Esophagus muscularis mucosa (tissue), 4 donors: Measurements from ENCODE around the gene PABPC3. TPM values are rescaled to one million over a fixed set of nuclear protein-coding genes. Genes with fewer than 3 reads are reported as not detected.

Experiments used
- DNase-seq: peaks from one replicate; pipeline ENCODE4 v3.0.0-alpha.2; 2017; ENCODE audit errors: extremely low spot score
- H3K27ac ChIP-seq, 4 donors: fragments of 200-600 bp; sonication (generic); replicated peaks in 1 of 4; 1 replicate in 3 of 4; 2 replicates in 1 of 4; pipeline ENCODE4 v1.5.1; 2016 to 2019; ENCODE audit warnings: mild to moderate bottlenecking in 1 of 4
- H3K27me3 ChIP-seq, 4 donors: fragments of 200-600 bp; sonication (generic); one replicate each; pipeline versions ENCODE4 v1.5.1 to v1.6.0; 2016 to 2019
- H3K36me3 ChIP-seq, 4 donors: fragments of 200-600 bp; sonication (generic); one replicate each; pipeline ENCODE4 v1.5.1; 2016 to 2019
- H3K4me1 ChIP-seq, 4 donors: fragments of 200-600 bp; sonication (generic); one replicate each; pipeline ENCODE4 v1.5.1; 2016 to 2019
- H3K4me3 ChIP-seq, 4 donors: fragments of 200-600 bp; sonication (generic); 1 replicate in 2 of 4; 2 replicates in 2 of 4; pipeline ENCODE4 v1.5.1; 2016 to 2019; ENCODE audit warnings: mild to moderate bottlenecking in 4 of 4, moderate library complexity in 1 of 4
- H3K9me3 ChIP-seq, 4 donors: fragments of 200-600 bp; sonication (generic); 1 replicate in 3 of 4; 2 replicates in 1 of 4; pipeline ENCODE4 v1.5.1; 2016 to 2019
- CTCF ChIP-seq, 3 experiments: fragments of 200-600 bp in 2 of 3; fragments of 450-650 bp in 1 of 3; sonication (generic) in 2 of 3; IDR thresholded peaks; one replicate each; pipeline ENCODE4 v1.5.1; 2017 to 2019; ENCODE audit warnings: antibody characterized with exemption in 3 of 3, mild to moderate bottlenecking in 2 of 3, moderate library complexity in 1 of 3
- EP300 ChIP-seq: sonication (generic); formaldehyde crosslinking; IDR thresholded peaks from one replicate; pipeline ENCODE4 v1.6.1; 2017; ENCODE audit warnings: antibody characterized with exemption
- POLR2A ChIP-seq: fragments of 450-650 bp; IDR thresholded peaks from one replicate; pipeline ENCODE4 v1.6.1; 2017; ENCODE audit warnings: antibody characterized with exemption, moderate library complexity, mild to moderate bottlenecking, low read depth
- POLR2AphosphoS5 ChIP-seq, 2 donors: sonication (generic); formaldehyde crosslinking; IDR thresholded peaks; one replicate each; pipeline ENCODE4 v1.6.1; 2017; ENCODE audit warnings: antibody characterized with exemption in 2 of 2
- WGBS: methylation state at CpG from one replicate; pipeline ENCODE4 v1.1.5; 2018; 5-methylcytosine and 5-hydroxymethylcytosine counted together
- intact Hi-C: fragments of 100-400 bp; cut with DNase I; formaldehyde crosslinking; loops from one replicate; pipeline ENCODE4 v1.15.1; 2023
- total RNA-seq, 4 donors: library from RNA; depleted of rRNA; stranded (reverse); fragments of >200 nt; gene quantifications; one replicate each; pipeline versions ENCODE4 v1.1.0 to v1.2.1, GENCODE V29; 2016

PABPC3 gene
- total RNA-seq, 4 donors from 2014 or later: under 0.01 to 0.17 (median 0.11) TPM; not detected in 1

- Histone ChIP-seq H3K36me3 (no peaks in the 10 kb centered on the region), H3K27ac (no peak overlapping the region), H3K4me1 (no peaks in the 10 kb centered on the region), H3K27me3 (peaks cover 0 to 32% (median 0%) of the 10 kb centered on the region in 4 donors), H3K4me3 (no peak overlapping the region), H3K9me3 (no peaks in the 10 kb centered on the region)
- TF ChIP-seq CTCF (IDR thresholded peaks at IDR 0.05) (peak; percentile 57 to 78 (median 60)), EP300 (no peak)
- 24% methylated on average over 3 of the region's 3 CpGs for WGBS
- intact Hi-C loops: loop anchor here (5.0 kb wide), 1 partner anchor 122 kb away; no protein-coding TSS in a partner anchor
- DNase-seq: peak; percentile 91
Measured at GRCh38 chr13:25114220-25114619, 18.3 kb downstream of the PABPC3 start.

DNA sequence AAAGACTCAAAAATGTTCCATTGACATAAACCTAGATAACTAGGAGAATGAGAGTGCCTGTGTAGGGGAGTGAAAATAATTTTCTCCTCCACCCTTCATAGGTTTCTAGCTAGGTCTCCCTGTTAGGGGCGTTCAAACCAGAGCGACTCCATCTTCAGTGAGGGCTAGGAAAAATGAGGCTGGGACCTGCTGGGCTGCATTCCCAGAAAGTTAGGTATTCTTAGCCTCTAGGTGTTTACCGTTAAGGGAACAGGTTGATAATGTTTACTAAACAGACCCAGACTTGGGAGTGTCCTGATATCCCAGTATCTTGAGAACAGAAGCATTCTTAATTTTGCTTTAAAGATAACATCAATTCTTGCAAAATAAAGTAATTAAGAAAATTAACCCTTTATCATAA, 20.1 kb downstream of the PABPC3 start:
- Histone ChIP-seq H3K27me3 (peaks cover 0 to 41% (median 0%) of the 10 kb centered on the region in 4 donors), H3K27ac (no peak overlapping the region), H3K36me3 (no peaks in the 10 kb centered on the region), H3K4me1 (no peaks in the 10 kb centered on the region), H3K9me3 (no peaks in the 10 kb centered on the region), H3K4me3 (no peak overlapping the region)
- intact Hi-C loops: no loop called here
- DNase-seq: peak; percentile 31
- TF ChIP-seq EP300 (no peak), POLR2AphosphoS5 (IDR thresholded peaks at IDR 0.05) (no peak), CTCF (IDR thresholded peaks at IDR 0.05) (no peak), POLR2A (no peak)
- 79% methylated on average over 3 of the region's 3 CpGs for WGBS

DNA sequence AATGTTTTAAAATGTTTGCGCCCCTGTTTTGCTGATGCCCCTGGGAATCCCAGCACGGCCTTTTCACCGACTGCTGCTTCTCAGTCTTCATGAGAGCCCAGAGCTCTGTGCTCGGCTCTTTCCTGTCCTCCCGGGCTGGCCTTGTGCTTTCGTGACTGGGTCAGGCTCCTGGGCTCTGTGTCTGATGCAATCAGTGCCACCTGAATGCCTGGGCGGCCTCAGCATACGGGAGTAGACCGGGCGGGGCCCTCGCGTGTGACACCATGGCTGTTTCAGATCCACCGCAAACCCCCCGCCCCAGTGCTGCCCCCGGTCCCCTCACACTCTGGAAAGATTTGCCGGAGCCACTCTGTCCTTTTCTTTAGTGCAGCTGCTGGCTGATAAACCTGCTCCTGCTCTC, 21.4 kb downstream of the PABPC3 start:
- no peaks in the 10 kb centered on the region for H3K4me1 ChIP-seq
- no peaks in the 10 kb centered on the region for H3K9me3 ChIP-seq
- WGBS: 95% methylated on average over 8 of the region's 16 CpGs
- H3K27ac ChIP-seq: no peak overlapping the region
- no peak overlapping the region for H3K4me3 ChIP-seq
- H3K27me3 ChIP-seq: peaks cover 0 to 46% (median 0%) of the 10 kb centered on the region in 4 donors
- H3K36me3 ChIP-seq: no peaks in the 10 kb centered on the region
- no peak for TF ChIP-seq POLR2AphosphoS5 (IDR thresholded peaks at IDR 0.05)
- no peak for TF ChIP-seq CTCF (IDR thresholded peaks at IDR 0.05)
- TF ChIP-seq EP300: no peak
- TF ChIP-seq POLR2A: no peak
- no peak for DNase-seq
- intact Hi-C loops: no loop called here

- Histone ChIP-seq H3K4me1 (no peaks in the 10 kb centered on the region), H3K27me3 (peaks cover 0 to 46% (median 0%) of the 10 kb centered on the region in 4 donors), H3K9me3 (peaks cover 0 to under 1% (median 0%) of the 10 kb centered on the region in 4 donors), H3K4me3 (no peak overlapping the region), H3K27ac (no peak overlapping the region), H3K36me3 (no peaks in the 10 kb centered on the region)
- WGBS: 52% methylated on average over 8 of the region's 8 CpGs
- peak; percentile 47 for DNase-seq
- no peak for TF ChIP-seq POLR2AphosphoS5 (IDR thresholded peaks at IDR 0.05)
- intact Hi-C loops: no loop called here
Measured at GRCh38 chr13:25118378-25118905, 22.5 kb downstream of the PABPC3 start.

DNA sequence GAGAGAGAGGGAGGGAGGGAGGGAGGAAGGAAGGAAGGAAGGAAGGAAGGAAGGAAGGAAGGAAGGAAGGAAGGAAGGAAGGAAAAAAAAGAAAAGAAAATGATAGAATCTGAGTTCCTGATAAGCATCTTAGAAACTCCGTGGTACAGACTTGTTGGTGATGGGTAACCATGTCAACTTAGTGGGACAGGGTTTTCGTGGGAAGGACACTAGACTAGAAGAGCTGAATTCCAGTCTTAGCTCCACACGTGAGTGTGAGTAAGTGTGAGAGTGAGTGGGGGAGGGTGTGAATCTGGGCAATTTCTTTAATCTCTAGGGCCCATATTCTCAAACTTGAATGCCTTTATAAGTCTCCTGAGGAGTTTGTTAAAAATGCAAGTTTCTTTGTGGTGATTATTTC, 35.0 kb downstream of the PABPC3 start:
- H3K4me3 ChIP-seq: no peak overlapping the region
- H3K36me3 ChIP-seq: no peaks in the 10 kb centered on the region
- H3K27me3 ChIP-seq: peaks cover 0 to 33% (median 0%) of the 10 kb centered on the region in 4 donors
- peaks cover 0 to 8% (median 4%) of the 10 kb centered on the region in 4 donors for H3K9me3 ChIP-seq
- H3K27ac ChIP-seq: no peak overlapping the region
- no peak for TF ChIP-seq POLR2AphosphoS5 (IDR thresholded peaks at IDR 0.05)
- TF ChIP-seq POLR2A: no peak
- no peak for TF ChIP-seq EP300
- TF ChIP-seq CTCF (IDR thresholded peaks at IDR 0.05): no peak
- 30% methylated on average over 3 of the region's 3 CpGs for whole genome bisulfite sequencing
- no peaks in the 10 kb centered on the region for H3K4me1 ChIP-seq
- DNase-seq: no peak
- intact Hi-C loops: no loop called here
